ENCODE measurements around the gene ZBTB7C. TPM values are rescaled to one million over a fixed set of nuclear protein-coding genes. Genes with fewer than 3 reads are reported as not detected.
A peak's percentile ranks its signal among the peaks of the same experiment; 100 is the strongest.

Gene ZBTB7C
- total RNA-seq, 1 donor from 2014 or later = 13.0 TPM

- Mint-ChIP-seq H3K9me3 (no peaks in the 10 kb centered on the region), H3K4me1 (ENCODE audit: unreplicated experiment) (peaks cover 54% of the 10 kb centered on the region), H3K27ac (peak overlapping the region; percentile 25), H3K4me3 (peak overlapping the region; percentile 0), H3K27me3 (no peaks in the 10 kb centered on the region), H3K36me3 (no peaks in the 10 kb centered on the region)
- no peak for TF ChIP-seq CTCF (conservative IDR thresholded peaks at IDR 0.05)
- DNase-seq (ENCODE audit: extremely low spot score, unreplicated experiment) = no peak
Measured at GRCh38 chr18:48167897-48168253, 241.3 kb downstream of the ZBTB7C start.

GRCh38 chr18:48166336-48166875 is 242.8 kb downstream of the ZBTB7C start:
- Mint-ChIP-seq H3K9me3 (no peaks in the 10 kb centered on the region), H3K27me3 (no peaks in the 10 kb centered on the region), H3K27ac (no peak overlapping the region), H3K4me3 (no peak overlapping the region), H3K36me3 (no peaks in the 10 kb centered on the region), H3K4me1 (ENCODE audit: unreplicated experiment) (peaks cover 57% of the 10 kb centered on the region)
- no peak for TF ChIP-seq CTCF (conservative IDR thresholded peaks at IDR 0.05)
- DNase-seq (ENCODE audit: extremely low spot score, unreplicated experiment) = no peak

- TF ChIP-seq CTCF (conservative IDR thresholded peaks at IDR 0.05) = no peak
- Mint-ChIP-seq H3K4me3 (no peak overlapping the region), H3K36me3 (no peaks in the 10 kb centered on the region), H3K4me1 (ENCODE audit: unreplicated experiment) (peaks cover 57% of the 10 kb centered on the region), H3K9me3 (no peaks in the 10 kb centered on the region), H3K27me3 (no peaks in the 10 kb centered on the region), H3K27ac (peak overlapping the region; percentile 43)
- DNase-seq (ENCODE audit: extremely low spot score, unreplicated experiment) = no peak
Measured at GRCh38 chr18:48165111-48165866, 243.9 kb downstream of the ZBTB7C start.

GRCh38 chr18:48164701-48165100 is 244.5 kb downstream of the ZBTB7C start:
- Mint-ChIP-seq H3K9me3 (no peaks in the 10 kb centered on the region), H3K4me3 (no peak overlapping the region)
- no peak for DNase-seq (ENCODE audit: extremely low spot score, unreplicated experiment)

GRCh38 chr18:48164116-48164515 is 245.1 kb downstream of the ZBTB7C start:
- DNase-seq (ENCODE audit: extremely low spot score, unreplicated experiment) = no peak
- no peak overlapping the region for H3K27ac Mint-ChIP-seq

More at GRCh38 chr18:48164701-48165100, 244.5 kb downstream of the ZBTB7C start:
- no peaks in the 10 kb centered on the region for H3K36me3 Mint-ChIP-seq
- peaks cover 54% of the 10 kb centered on the region for H3K4me1 Mint-ChIP-seq (ENCODE audit: unreplicated experiment)
- no peaks in the 10 kb centered on the region for H3K27me3 Mint-ChIP-seq
- H3K27ac Mint-ChIP-seq = no peak overlapping the region
- TF ChIP-seq CTCF (conservative IDR thresholded peaks at IDR 0.05) = no peak

More at GRCh38 chr18:48164116-48164515, 245.1 kb downstream of the ZBTB7C start:
- Mint-ChIP-seq H3K9me3 (no peaks in the 10 kb centered on the region), H3K36me3 (no peaks in the 10 kb centered on the region), H3K4me3 (peak overlapping the region; percentile 40), H3K4me1 (ENCODE audit: unreplicated experiment) (peaks cover 53% of the 10 kb centered on the region), H3K27me3 (no peaks in the 10 kb centered on the region)
- TF ChIP-seq CTCF (conservative IDR thresholded peaks at IDR 0.05) = no peak

Data from type B pancreatic cell (in vitro differentiated cells).